Chondrocyte (in vitro differentiated cells): ENCODE data around the gene CIT. TPM values are rescaled to one million over a fixed set of nuclear protein-coding genes. Genes with fewer than 3 reads are reported as not detected.

ENCODE experiments used
- DNase-seq: peaks from one replicate; pipeline ENCODE4 v3.0.0; 2021; ENCODE audit warnings: mixed read lengths, low spot score
- H3K27ac Mint-ChIP-seq: one replicate; pipeline ENCODE4 v1.8.0; 2021; ENCODE audit warnings: mild to moderate bottlenecking, moderate library complexity, mixed read lengths; ENCODE audit not compliant: unreplicated experiment
- H3K27me3 Mint-ChIP-seq: 2 replicates; pipeline ENCODE4 v1.8.0; 2021; ENCODE audit warnings: low read depth, mixed read lengths
- H3K36me3 Mint-ChIP-seq: 2 replicates; pipeline ENCODE4 v1.8.0; 2021; ENCODE audit warnings: low read depth, mixed read lengths
- H3K4me1 Mint-ChIP-seq: 2 replicates; pipeline ENCODE4 v1.8.0; 2021; ENCODE audit warnings: low read depth, mild to moderate bottlenecking, mixed read lengths
- H3K4me3 Mint-ChIP-seq: one replicate; pipeline ENCODE4 v1.8.0; 2021; ENCODE audit warnings: mild to moderate bottlenecking, moderate library complexity, mixed read lengths; ENCODE audit not compliant: unreplicated experiment
- H3K9me3 Mint-ChIP-seq: 2 replicates; pipeline ENCODE4 v1.8.0; 2021; ENCODE audit warnings: low read depth, mixed read lengths
- total RNA-seq: library from RNA; stranded (reverse); gene quantifications from 3 replicates; pipeline ENCODE4 v1.2.1, GENCODE V29; 2021
- TF ChIP-seq, protein P1 (sequence below): fragments of 200-600 bp; sonication (generic); IDR thresholded peaks from 2 replicates; pipeline ENCODE4 v1.5.0; 2021; ENCODE audit warnings: antibody characterized with exemption, mild to moderate bottlenecking, moderate library complexity

The CIT gene
- total RNA-seq, 1 donor from 2014 or later, result 9.9 TPM

DNA sequence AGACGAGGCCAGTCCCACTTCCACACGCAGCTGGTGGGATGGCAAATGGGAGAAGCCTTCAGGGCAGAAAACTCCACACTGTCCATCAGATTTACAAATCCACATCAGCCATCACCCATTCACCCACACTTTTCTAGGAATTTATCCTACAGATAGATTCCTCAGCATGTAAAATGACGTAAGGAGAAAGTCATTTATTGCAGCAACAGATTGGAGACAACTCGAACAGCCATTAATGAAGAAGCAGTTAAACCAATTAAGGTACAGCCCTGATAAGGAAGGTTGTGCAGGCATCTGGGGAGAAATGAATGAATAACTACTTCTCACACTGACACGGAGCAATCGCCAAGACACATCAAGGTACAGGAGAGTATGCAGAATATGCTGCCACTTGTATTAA, 183.0 kb downstream of the CIT start:
- TF ChIP-seq, protein P1, sequence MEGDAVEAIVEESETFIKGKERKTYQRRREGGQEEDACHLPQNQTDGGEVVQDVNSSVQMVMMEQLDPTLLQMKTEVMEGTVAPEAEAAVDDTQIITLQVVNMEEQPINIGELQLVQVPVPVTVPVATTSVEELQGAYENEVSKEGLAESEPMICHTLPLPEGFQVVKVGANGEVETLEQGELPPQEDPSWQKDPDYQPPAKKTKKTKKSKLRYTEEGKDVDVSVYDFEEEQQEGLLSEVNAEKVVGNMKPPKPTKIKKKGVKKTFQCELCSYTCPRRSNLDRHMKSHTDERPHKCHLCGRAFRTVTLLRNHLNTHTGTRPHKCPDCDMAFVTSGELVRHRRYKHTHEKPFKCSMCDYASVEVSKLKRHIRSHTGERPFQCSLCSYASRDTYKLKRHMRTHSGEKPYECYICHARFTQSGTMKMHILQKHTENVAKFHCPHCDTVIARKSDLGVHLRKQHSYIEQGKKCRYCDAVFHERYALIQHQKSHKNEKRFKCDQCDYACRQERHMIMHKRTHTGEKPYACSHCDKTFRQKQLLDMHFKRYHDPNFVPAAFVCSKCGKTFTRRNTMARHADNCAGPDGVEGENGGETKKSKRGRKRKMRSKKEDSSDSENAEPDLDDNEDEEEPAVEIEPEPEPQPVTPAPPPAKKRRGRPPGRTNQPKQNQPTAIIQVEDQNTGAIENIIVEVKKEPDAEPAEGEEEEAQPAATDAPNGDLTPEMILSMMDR, result no peak
- Mint-ChIP-seq H3K27ac (no peak overlapping the region), H3K27me3 (no peaks in the 10 kb centered on the region), H3K9me3 (no peaks in the 10 kb centered on the region), H3K4me1 (no peaks in the 10 kb centered on the region), H3K36me3 (no peaks in the 10 kb centered on the region), H3K4me3 (no peak overlapping the region)
- DNase-seq, result no peak

DNA sequence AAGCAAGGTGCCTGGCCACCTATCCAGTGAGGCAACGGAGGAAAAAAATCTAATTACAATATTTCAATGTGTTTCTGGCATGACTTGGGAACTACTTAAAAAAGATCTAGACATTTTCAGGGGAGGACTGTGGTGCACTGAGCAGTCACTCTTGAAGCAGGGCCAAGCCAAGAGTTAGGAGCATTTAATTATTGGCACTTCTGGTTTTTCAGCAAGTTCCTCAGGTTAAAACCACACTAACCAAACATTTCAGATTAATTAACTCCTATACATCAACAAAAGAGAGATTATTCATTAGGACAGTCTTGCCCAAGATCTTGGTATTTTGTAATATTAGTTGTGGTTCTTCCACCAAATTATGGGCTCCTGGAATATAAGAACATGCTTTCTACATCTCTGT, 183.6 kb downstream of the CIT start:
- Mint-ChIP-seq H3K36me3 (no peaks in the 10 kb centered on the region), H3K27ac (no peak overlapping the region), H3K4me3 (no peak overlapping the region), H3K4me1 (no peaks in the 10 kb centered on the region), H3K9me3 (no peaks in the 10 kb centered on the region), H3K27me3 (no peaks in the 10 kb centered on the region)
- no peak for DNase-seq
- TF ChIP-seq, protein P1, result no peak

DNA sequence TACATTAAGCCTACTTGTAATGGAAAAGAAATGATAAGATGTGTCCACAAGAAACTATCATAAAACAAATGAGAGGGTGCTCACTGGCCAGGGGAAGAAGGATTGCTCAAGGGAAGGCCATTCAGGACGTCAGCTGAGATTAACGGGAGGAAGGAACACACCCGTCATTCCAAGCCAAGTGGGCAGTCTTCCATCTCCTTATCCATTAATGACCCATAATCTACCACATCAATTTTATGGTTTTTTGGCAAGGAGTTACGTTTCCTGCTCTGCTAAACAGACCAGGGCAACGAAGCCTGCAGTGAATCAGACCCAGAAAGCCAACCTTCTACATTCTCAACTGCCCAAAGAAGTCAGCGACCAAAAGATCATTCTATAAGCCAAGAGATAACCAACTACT, 184.1 kb downstream of the CIT start:
- H3K4me3 Mint-ChIP-seq, result no peak overlapping the region
- DNase-seq, result no peak
- no peaks in the 10 kb centered on the region for H3K9me3 Mint-ChIP-seq
- TF ChIP-seq, protein P1, result no peak
- no peaks in the 10 kb centered on the region for H3K27me3 Mint-ChIP-seq
- H3K4me1 Mint-ChIP-seq, result no peaks in the 10 kb centered on the region
- H3K36me3 Mint-ChIP-seq, result no peaks in the 10 kb centered on the region
- no peak overlapping the region for H3K27ac Mint-ChIP-seq

DNA sequence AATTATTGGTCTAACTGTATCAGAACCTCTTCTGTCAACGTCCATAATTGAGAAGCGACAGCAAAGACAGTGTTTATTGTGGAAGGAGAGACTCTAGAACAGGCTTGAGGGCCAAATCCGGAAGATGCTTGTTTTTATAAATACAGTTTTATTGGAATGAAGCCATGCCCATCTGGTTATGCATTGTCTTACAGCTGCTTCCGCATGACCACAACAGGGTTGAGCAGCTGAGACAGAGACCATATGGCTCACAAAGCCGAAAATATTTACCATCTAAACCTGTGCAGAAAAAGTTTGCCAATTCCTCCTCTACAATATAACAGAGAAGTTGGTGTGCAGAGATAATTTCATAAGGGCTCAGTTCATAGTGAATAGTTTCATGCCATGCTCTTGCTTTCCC, 184.7 kb downstream of the CIT start:
- no peak for DNase-seq
- TF ChIP-seq, protein P1, result no peak
- Mint-ChIP-seq H3K4me1 (no peaks in the 10 kb centered on the region), H3K27ac (no peak overlapping the region), H3K4me3 (no peak overlapping the region), H3K27me3 (no peaks in the 10 kb centered on the region), H3K9me3 (no peaks in the 10 kb centered on the region), H3K36me3 (no peaks in the 10 kb centered on the region)

DNA sequence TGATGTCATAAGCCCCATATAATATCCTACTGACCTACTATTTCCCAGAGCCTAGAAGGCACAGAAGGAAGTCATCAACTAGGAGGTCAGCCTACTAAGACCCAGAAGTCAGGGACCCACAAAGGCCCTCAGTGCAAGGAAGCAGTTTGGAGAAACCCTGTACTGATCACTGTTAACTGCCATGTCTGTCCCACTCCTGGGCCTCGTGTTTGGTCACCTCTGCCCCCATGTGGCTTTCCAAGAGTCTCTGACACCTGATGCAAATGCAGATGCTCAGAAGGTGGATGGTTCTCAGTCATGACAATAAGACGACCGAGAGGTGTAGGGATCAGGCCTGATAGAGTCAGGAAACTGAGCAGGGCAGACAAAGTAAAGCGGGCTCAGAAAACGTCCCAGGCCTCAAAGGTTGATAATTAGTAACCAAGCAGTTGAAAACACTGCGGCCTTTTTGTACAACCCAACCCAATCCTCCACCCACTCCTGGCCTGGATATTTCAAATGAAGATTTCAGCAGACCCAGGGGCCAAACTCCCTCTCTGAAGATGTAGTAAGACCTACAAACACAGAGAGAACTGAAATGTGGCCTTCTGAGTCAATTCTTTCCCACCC, 185.8 kb downstream of the CIT start:
- no peak overlapping the region for H3K4me3 Mint-ChIP-seq
- TF ChIP-seq, protein P1, result no peak
- H3K36me3 Mint-ChIP-seq, result no peaks in the 10 kb centered on the region
- DNase-seq, result no peak
- no peaks in the 10 kb centered on the region for H3K9me3 Mint-ChIP-seq
- H3K27me3 Mint-ChIP-seq, result no peaks in the 10 kb centered on the region
- H3K4me1 Mint-ChIP-seq, result no peaks in the 10 kb centered on the region
- H3K27ac Mint-ChIP-seq, result no peak overlapping the region
